ENCODE results near the gene GPR108.

GPR108 gene

DNA sequence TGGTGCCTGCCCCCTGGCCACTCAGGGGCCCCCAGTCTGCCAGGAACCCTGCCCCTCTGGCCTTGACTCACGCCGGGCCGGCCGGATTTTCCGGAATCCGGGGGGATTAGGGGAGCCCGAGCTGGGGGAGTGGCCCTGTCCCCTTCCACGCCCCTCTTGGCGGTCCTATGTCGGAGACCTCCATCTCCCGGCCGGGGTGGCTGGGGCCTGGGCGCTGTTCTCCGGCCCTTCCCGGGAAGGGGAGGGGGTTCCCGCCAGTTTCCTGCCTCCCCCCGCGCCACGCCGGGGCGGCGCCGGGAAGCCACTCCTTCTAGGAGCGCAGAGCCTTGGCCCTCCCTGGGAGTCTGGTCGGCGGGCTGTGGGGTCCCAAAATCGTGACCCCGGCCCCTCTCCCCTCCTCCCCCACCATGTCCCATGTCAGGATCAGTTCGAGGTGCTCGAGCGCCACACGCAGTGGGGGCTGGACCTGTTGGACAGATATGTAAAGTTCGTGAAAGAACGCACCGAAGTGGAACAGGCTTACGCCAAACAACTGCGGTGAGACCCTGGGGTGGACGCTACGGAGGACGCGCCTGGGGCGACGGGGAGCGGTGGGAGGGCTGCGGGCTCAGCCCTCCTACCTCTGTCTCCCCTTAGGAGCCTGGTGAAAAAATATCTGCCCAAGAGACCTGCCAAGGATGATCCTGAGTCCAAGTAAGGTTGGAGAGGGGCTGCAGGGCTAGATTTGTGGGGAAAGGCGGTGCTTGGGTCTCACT is 3.4 kb upstream of the GPR108 start:
- Histone ChIP-seq H3K4me1 (ENCODE audit: low read length) (peaks cover 29% of the 10 kb centered on the region), H3K9ac (ENCODE audit: low read length) (peak overlapping the region; percentile 95), H4K20me1 (ENCODE audit: insufficient read depth, low read length) (peaks cover 41% of the 10 kb centered on the region), H3K27me3 (ENCODE audit: low read depth, low read length) (no peaks in the 10 kb centered on the region), H3K27ac (ENCODE audit: low read length) (peak overlapping the region; percentile 91), H3K4me2 (ENCODE audit: low read length) (peak overlapping the region; percentile 89), H2AFZ (ENCODE audit: low read depth, low read length) (no peak overlapping the region), H3K9me3 (ENCODE audit: insufficient read depth, low read length) (no peaks in the 10 kb centered on the region), H3K4me3 (ENCODE audit: low read length) (peak overlapping the region; percentile 94), H3K79me2 (ENCODE audit: low read length) (peaks cover 60% of the 10 kb centered on the region), H3K36me3 (replicated peaks; ENCODE audit: low read depth, low read length) (peaks cover 47% of the 10 kb centered on the region)
- no peak for TF ChIP-seq EZH2phosphoT487 (IDR thresholded peaks at IDR 0.05; ENCODE audit: low read depth)
- TF ChIP-seq, protein P1, sequence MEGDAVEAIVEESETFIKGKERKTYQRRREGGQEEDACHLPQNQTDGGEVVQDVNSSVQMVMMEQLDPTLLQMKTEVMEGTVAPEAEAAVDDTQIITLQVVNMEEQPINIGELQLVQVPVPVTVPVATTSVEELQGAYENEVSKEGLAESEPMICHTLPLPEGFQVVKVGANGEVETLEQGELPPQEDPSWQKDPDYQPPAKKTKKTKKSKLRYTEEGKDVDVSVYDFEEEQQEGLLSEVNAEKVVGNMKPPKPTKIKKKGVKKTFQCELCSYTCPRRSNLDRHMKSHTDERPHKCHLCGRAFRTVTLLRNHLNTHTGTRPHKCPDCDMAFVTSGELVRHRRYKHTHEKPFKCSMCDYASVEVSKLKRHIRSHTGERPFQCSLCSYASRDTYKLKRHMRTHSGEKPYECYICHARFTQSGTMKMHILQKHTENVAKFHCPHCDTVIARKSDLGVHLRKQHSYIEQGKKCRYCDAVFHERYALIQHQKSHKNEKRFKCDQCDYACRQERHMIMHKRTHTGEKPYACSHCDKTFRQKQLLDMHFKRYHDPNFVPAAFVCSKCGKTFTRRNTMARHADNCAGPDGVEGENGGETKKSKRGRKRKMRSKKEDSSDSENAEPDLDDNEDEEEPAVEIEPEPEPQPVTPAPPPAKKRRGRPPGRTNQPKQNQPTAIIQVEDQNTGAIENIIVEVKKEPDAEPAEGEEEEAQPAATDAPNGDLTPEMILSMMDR (IDR thresholded peaks at IDR 0.05; ENCODE audit: low read depth, low read length): no peak

DNA sequence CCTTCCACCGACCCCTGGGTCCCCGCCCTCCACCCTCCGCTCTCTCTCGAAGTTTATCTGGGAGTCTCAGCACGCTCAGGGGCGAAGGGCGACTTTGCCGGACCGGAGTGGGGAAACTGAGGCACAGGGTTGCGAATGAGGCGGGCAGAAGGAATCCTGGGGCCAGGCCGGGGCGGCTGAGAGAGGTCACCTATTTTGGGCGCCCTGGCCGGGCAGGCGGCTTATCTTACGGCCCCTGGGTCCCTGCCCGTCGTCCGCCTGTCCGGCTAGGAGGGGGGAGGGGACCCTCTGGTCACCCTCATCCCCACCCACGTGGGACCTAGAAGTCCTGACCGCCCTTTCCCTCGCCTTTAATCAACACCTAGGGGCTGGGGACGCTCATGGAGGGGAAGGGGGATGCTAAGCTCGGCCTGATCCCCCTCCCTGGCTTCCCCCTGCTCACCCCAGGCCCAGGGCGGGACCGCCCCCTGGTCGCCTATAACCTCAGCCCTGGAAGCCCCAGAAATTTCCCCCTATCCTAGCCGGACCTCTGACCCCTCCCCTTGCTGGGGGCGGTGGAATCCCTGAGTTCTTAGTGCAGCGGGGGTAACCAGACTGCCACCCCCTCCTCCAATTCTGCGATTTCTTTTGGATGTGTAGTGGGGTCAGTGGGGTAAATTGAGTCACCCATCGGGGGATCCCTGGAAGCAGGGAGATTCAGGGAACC is 2.7 kb upstream of the GPR108 start:
- TF ChIP-seq, protein P1 (IDR thresholded peaks at IDR 0.05; ENCODE audit: low read depth, low read length): no peak
- no peak for TF ChIP-seq EZH2phosphoT487 (IDR thresholded peaks at IDR 0.05; ENCODE audit: low read depth)
- Histone ChIP-seq H3K9ac (ENCODE audit: low read length) (peak overlapping the region; percentile 95), H3K79me2 (ENCODE audit: low read length) (peaks cover 64% of the 10 kb centered on the region), H3K27ac (ENCODE audit: low read length) (peak overlapping the region; percentile 91), H3K9me3 (ENCODE audit: insufficient read depth, low read length) (no peaks in the 10 kb centered on the region), H3K4me1 (ENCODE audit: low read length) (peaks cover 31% of the 10 kb centered on the region), H3K4me2 (ENCODE audit: low read length) (peak overlapping the region; percentile 89), H2AFZ (ENCODE audit: low read depth, low read length) (no peak overlapping the region), H3K4me3 (ENCODE audit: low read length) (peak overlapping the region; percentile 94), H3K27me3 (ENCODE audit: low read depth, low read length) (no peaks in the 10 kb centered on the region), H3K36me3 (replicated peaks; ENCODE audit: low read depth, low read length) (peaks cover 40% of the 10 kb centered on the region), H4K20me1 (ENCODE audit: insufficient read depth, low read length) (peaks cover 34% of the 10 kb centered on the region)

DNA sequence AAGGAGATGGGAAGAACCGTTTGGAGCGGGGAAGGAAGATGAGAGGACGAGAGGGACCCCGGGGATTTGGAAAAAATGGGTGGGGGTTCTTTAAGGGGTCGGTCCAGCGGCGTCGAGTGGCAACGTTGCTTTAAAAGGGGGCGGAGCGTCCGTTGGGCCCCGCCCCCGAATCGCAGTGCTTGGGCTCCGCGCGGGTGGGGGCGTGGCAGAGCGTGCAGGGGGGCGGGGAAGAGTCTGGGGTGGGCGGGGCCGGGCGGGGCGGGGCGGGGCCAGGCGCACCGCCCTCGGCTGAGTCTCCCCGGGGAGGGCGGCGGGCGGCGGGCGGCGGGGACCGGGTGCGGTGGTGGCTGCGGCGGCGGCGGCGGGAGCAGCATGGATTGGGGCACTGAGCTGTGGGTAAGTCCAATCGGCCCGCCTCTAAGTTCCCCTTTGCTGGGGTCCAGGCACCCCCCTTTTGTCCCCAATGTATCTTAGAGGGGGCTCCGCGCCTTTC is 2.1 kb upstream of the GPR108 start, which contains the start of gene TRIP10:
TRIP10 (plus strand) TSS at position 291 of the 493 bp plus-strand sequence; CDS start at position 373, 82 bp downstream.
- Histone ChIP-seq H3K4me1 (ENCODE audit: low read length) (peaks cover 31% of the 10 kb centered on the region), H3K4me2 (ENCODE audit: low read length) (peak within 1 kb of the TSS; percentile 92), H3K27me3 (ENCODE audit: low read depth, low read length) (no peaks in the 10 kb centered on the region), H3K79me2 (ENCODE audit: low read length) (peaks cover 60% of the 10 kb centered on the region), H3K27ac (ENCODE audit: low read length) (peak within 1 kb of the TSS; percentile 91), H3K36me3 (replicated peaks; ENCODE audit: low read depth, low read length) (peaks cover 34% of the 10 kb centered on the region), H3K4me3 (ENCODE audit: low read length) (peak within 1 kb of the TSS; percentile 94), H2AFZ (ENCODE audit: low read depth, low read length) (peak within 1 kb of the TSS; percentile 90), H3K9me3 (ENCODE audit: insufficient read depth, low read length) (no peaks in the 10 kb centered on the region), H4K20me1 (ENCODE audit: insufficient read depth, low read length) (peaks cover 28% of the 10 kb centered on the region), H3K9ac (ENCODE audit: low read length) (peak within 1 kb of the TSS; percentile 95)
- TF ChIP-seq, protein P1 (IDR thresholded peaks at IDR 0.05; ENCODE audit: low read depth, low read length): no peak
- no peak for TF ChIP-seq EZH2phosphoT487 (IDR thresholded peaks at IDR 0.05; ENCODE audit: low read depth)

All from OCI-LY3 (cell line).